Astrocyte of the spinal cord (primary cell): ENCODE data around the gene FRMD3.
A peak's percentile ranks its signal among the peaks of the same experiment; 100 is the strongest.

Experiments
- DNase-seq: peaks from one replicate; pipeline ENCODE4 v3.0.0; 2011; ENCODE audit warnings: low read depth, low spot score
- H3K4me3 ChIP-seq: 2 replicates; pipeline ENCODE4 v1.5.1; 2011; ENCODE audit warnings: low read depth, mild to moderate bottlenecking, low read length, moderate library complexity
- in situ Hi-C: cut with HindIII; loops from 2 replicates; pipeline ENCODE4 v1.10.0; 2017; ENCODE audit warnings: low sequenced_read_pairs
- TF ChIP-seq, protein P1 (sequence below): IDR thresholded peaks from 2 replicates; pipeline ENCODE4 v1.5.1; 2012; ENCODE audit warnings: low read depth, mild to moderate bottlenecking, low read length, inconsistent platforms

FRMD3 gene

DNA sequence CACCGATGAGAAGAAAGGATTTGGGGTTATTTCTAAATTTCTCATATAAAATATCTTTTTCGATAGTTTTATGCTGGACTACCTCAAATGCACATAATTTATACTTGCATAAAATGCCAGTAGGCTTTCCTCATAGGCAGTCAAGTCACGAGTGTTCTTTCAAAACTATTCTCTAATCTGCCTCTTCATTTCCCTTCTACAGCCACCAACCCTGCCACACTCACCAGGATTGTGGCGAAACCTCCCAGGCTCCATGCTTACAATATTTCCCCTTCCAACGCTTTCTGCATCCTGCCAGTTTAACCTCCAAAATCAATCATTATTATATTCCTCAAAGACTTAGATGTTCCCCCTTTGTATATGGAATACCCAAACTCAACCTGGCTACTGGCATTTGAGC is 65.4 kb downstream of the FRMD3 start:
- no peak for DNase-seq
- in situ Hi-C loops = no loop called here
- no peak overlapping the region for H3K4me3 ChIP-seq
- TF ChIP-seq, protein P1, sequence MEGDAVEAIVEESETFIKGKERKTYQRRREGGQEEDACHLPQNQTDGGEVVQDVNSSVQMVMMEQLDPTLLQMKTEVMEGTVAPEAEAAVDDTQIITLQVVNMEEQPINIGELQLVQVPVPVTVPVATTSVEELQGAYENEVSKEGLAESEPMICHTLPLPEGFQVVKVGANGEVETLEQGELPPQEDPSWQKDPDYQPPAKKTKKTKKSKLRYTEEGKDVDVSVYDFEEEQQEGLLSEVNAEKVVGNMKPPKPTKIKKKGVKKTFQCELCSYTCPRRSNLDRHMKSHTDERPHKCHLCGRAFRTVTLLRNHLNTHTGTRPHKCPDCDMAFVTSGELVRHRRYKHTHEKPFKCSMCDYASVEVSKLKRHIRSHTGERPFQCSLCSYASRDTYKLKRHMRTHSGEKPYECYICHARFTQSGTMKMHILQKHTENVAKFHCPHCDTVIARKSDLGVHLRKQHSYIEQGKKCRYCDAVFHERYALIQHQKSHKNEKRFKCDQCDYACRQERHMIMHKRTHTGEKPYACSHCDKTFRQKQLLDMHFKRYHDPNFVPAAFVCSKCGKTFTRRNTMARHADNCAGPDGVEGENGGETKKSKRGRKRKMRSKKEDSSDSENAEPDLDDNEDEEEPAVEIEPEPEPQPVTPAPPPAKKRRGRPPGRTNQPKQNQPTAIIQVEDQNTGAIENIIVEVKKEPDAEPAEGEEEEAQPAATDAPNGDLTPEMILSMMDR = no peak

GRCh38 chr9:83472221-83472665 is 66.0 kb downstream of the FRMD3 start:
- DNase-seq = peak; percentile 61
- no peak overlapping the region for H3K4me3 ChIP-seq
- in situ Hi-C loops = no loop called here

GRCh38 chr9:83471241-83471640 is 67.0 kb downstream of the FRMD3 start:
- in situ Hi-C loops = no loop called here
- no peak overlapping the region for H3K4me3 ChIP-seq
- no peak for DNase-seq
- TF ChIP-seq, protein P1 = no peak

More at GRCh38 chr9:83472221-83472665, 66.0 kb downstream of the FRMD3 start:
- TF ChIP-seq, protein P1 = no peak

GRCh38 chr9:83469722-83470121 is 68.5 kb downstream of the FRMD3 start:
- in situ Hi-C loops = no loop called here
- DNase-seq = no peak
- TF ChIP-seq, protein P1 = no peak
- H3K4me3 ChIP-seq = no peak overlapping the region

- TF ChIP-seq, protein P1 = no peak
- H3K4me3 ChIP-seq = no peak overlapping the region
- no peak for DNase-seq
- in situ Hi-C loops = no loop called here
Measured at GRCh38 chr9:83468821-83469220, 69.4 kb downstream of the FRMD3 start.

DNA sequence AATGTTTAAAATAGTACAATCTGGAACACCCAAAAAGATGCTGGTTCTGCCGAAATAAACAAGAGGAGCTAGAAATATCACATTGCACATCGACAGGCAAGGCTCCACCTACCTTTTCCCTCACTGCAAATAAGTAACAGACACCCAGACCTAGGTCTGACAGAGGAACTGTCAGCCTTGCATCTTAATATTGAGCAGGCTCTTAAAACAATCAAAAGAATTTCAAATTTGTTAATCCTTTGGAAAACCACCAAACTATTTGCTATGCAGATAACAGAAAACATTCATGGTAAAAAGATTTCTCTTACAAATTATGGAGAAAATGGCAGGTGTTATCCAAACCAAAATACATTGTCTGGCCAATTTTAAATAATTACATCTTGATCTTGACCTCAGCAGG is 71.3 kb downstream of the FRMD3 start:
- TF ChIP-seq, protein P1 = no peak
- DNase-seq = no peak
- H3K4me3 ChIP-seq = no peak overlapping the region
- in situ Hi-C loops = no loop called here

- H3K4me3 ChIP-seq = no peak overlapping the region
- no peak for DNase-seq
- TF ChIP-seq, protein P1 = no peak
- in situ Hi-C loops = no loop called here
Measured at GRCh38 chr9:83466351-83466750, 71.8 kb downstream of the FRMD3 start.
